GM12864 (cell line): Measurements from ENCODE around the gene GXYLT1.

ENCODE experiments used
- DNase-seq: peaks from one replicate; pipeline ENCODE4 v3.0.0-alpha.2; 2011; ENCODE audit warnings: low read depth
- H3K4me3 ChIP-seq: 2 replicates; pipeline ENCODE4 v1.5.1; 2011; ENCODE audit warnings: mild to moderate bottlenecking, low read depth, low read length, control low read depth
- TF ChIP-seq, protein P1 (sequence below): IDR thresholded peaks from 2 replicates; pipeline ENCODE4 v1.5.1; 2011; ENCODE audit warnings: low read depth, mild to moderate bottlenecking, moderate library complexity, low read length, control low read depth, inconsistent platforms; ENCODE audit errors: missing control alignments

Gene GXYLT1

DNA sequence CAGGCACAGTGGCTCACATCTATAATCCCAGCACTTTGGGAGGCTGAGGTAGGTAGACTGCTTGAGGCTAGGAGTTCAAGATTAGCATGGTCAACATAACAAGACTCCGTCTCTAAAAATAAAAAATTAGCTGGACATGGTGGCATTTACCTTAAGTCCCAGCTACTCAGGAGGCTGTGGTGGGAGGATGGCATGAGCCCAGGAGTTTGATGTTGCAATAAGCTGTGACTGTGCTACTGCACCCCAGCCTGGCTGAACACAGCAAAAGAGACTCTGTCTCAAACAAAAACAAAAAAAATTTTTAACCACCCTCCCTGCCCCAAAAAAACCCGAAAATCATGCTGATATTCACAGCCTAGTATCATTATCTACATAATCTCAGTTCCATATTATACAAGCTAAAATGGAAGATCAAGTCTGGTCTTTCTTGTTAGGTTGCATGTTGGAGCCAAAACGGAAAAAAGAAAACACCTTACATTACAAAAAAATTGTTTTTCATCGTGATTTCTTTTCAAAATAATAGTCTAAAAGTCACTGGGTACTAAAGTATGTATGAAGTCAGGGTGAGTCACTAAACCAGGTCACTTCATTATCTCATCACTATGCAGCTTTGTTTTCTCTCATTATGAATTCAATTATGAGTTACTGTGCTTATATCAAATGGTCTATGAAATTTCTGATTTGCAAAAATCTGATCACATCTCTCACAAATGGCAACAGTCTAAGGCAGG lies 13.8 kb downstream of the GXYLT1 start:
- no peak for DNase-seq
- TF ChIP-seq, protein P1, sequence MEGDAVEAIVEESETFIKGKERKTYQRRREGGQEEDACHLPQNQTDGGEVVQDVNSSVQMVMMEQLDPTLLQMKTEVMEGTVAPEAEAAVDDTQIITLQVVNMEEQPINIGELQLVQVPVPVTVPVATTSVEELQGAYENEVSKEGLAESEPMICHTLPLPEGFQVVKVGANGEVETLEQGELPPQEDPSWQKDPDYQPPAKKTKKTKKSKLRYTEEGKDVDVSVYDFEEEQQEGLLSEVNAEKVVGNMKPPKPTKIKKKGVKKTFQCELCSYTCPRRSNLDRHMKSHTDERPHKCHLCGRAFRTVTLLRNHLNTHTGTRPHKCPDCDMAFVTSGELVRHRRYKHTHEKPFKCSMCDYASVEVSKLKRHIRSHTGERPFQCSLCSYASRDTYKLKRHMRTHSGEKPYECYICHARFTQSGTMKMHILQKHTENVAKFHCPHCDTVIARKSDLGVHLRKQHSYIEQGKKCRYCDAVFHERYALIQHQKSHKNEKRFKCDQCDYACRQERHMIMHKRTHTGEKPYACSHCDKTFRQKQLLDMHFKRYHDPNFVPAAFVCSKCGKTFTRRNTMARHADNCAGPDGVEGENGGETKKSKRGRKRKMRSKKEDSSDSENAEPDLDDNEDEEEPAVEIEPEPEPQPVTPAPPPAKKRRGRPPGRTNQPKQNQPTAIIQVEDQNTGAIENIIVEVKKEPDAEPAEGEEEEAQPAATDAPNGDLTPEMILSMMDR: no peak
- no peak overlapping the region for H3K4me3 ChIP-seq

DNA sequence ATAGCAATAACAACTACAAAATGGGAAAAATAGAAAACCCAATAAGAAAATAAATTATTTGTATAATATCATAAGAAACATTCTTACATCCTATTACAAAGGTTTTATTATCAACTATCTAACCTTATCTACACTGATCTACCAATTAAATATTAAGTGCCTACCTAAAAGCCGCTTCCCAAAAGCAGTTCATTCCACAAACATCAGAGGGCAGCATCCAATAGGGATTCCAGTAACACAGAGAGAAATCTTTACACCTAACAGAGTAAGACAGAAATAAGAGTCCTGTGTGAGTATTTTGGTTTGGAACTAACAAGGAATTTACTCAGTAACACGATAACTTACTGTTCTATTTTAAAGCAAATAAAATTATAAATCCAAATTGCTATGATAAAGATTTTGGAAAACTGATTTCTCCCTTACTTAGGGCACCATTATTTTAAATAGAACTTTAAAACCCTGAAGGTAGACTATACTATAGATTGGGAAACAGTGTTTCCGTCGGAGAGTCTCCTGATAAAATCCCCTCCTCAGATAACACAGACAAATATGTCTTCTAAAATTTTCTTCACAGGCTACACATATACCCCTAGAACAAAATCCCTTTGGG lies 15.0 kb downstream of the GXYLT1 start:
- TF ChIP-seq, protein P1: peak; percentile 34
- no peak overlapping the region for H3K4me3 ChIP-seq
- no peak for DNase-seq

GRCh38 chr12:42128888-42129287 lies 15.8 kb downstream of the GXYLT1 start:
- H3K4me3 ChIP-seq: no peak overlapping the region
- DNase-seq: no peak
- TF ChIP-seq, protein P1: no peak

DNA sequence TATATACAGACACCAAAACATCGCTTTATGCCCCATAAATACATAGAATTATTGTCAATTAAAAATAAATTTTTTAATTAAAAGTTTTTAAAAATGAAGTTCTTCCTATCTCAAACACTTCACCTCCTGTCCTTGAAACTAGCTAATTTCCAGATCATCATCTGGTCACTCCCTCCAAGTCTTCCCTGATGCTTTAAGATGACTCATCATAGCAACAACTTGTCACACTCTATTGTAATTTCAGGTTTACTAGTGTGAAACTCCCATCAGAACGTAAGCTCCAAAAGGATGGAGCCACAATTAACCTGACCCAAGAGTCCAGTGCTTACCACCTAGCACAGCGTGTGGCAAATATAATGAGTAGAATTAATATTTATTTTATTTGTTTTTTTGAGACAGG lies 16.3 kb downstream of the GXYLT1 start:
- H3K4me3 ChIP-seq: no peak overlapping the region
- no peak for DNase-seq
- TF ChIP-seq, protein P1: no peak

DNA sequence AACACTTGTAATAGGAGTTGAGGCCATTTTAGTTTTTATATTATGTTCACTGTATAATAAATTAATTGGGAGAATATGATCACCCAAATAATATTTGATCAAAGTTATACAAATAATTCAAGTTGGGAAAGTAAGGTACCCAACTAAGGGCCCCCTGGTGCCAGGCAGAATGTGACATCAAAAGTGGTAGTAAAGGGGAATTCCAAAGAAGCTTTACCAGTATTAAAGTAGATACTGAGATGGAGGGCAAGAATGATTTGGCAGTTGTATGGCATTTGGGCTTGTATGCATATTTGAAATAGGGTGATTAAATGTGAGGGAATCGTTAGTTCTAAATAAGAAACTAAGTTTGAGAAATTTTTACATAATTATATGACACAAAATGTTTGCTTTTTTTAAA lies 17.7 kb downstream of the GXYLT1 start:
- no peak overlapping the region for H3K4me3 ChIP-seq
- TF ChIP-seq, protein P1: no peak
- DNase-seq: no peak

- H3K4me3 ChIP-seq: no peak overlapping the region
- DNase-seq: no peak
These were observed 19.3 kb downstream of the GXYLT1 start for GRCh38 chr12:42125388-42125767.

More at GRCh38 chr12:42125388-42125767, 19.3 kb downstream of the GXYLT1 start:
- TF ChIP-seq, protein P1: no peak
